OCI-LY1 (cell line): ENCODE data around the gene COL23A1.

Experiments used
- EZH2 ChIP-seq: fragments of 200-600 bp; sonication (generic), shearing (Covaris generic); IDR thresholded peaks from 2 replicates; pipeline ENCODE4 v1.8.0; 2017; ENCODE audit warnings: borderline replicate concordance, mixed run types, mild to moderate bottlenecking, antibody characterized with exemption, low read length, moderate library complexity, mixed read lengths
- TF ChIP-seq, protein P1 (sequence below): fragments of 200-600 bp; sonication (generic), shearing (Covaris generic); IDR thresholded peaks from 2 replicates; pipeline ENCODE4 v1.5.1; 2017; ENCODE audit warnings: mild to moderate bottlenecking, antibody characterized with exemption, low read length, moderate library complexity, mixed read lengths

DNA sequence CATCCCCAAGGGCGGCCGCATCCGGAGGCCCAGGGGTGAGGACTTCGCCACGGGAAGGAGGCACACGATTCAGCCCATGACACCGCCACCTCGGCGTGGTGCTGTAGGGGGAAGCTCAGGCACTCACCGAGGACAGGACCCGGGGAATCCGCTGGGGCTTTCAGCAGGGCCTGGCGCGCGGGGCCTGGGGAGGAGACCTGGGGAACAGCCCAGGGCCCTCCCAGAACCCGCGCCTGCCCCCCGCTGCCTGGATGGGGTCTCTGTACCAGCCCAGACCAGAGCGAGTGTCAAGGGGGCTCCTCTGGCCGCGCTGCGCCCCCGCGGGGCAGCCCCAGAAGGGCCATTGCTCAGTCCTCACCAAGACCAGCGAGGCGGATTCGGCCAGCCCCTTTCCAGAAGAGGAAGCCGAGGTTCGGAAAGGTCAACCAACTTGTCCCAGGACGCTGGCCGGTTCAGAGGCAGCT is 12.8 kb downstream of the COL23A1 start:
- TF ChIP-seq, protein P1, sequence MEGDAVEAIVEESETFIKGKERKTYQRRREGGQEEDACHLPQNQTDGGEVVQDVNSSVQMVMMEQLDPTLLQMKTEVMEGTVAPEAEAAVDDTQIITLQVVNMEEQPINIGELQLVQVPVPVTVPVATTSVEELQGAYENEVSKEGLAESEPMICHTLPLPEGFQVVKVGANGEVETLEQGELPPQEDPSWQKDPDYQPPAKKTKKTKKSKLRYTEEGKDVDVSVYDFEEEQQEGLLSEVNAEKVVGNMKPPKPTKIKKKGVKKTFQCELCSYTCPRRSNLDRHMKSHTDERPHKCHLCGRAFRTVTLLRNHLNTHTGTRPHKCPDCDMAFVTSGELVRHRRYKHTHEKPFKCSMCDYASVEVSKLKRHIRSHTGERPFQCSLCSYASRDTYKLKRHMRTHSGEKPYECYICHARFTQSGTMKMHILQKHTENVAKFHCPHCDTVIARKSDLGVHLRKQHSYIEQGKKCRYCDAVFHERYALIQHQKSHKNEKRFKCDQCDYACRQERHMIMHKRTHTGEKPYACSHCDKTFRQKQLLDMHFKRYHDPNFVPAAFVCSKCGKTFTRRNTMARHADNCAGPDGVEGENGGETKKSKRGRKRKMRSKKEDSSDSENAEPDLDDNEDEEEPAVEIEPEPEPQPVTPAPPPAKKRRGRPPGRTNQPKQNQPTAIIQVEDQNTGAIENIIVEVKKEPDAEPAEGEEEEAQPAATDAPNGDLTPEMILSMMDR = no peak
- TF ChIP-seq EZH2 = no peak
